Measurements from ENCODE around the gene C2CD4B. TPM values are rescaled to one million over a fixed set of nuclear protein-coding genes. Genes with fewer than 3 reads are reported as not detected.

Gene C2CD4B
- polyA plus RNA-seq, 2 of the 4 experiments (the other 2 are of a cell fraction): 0.06 to 0.63 TPM

DNA sequence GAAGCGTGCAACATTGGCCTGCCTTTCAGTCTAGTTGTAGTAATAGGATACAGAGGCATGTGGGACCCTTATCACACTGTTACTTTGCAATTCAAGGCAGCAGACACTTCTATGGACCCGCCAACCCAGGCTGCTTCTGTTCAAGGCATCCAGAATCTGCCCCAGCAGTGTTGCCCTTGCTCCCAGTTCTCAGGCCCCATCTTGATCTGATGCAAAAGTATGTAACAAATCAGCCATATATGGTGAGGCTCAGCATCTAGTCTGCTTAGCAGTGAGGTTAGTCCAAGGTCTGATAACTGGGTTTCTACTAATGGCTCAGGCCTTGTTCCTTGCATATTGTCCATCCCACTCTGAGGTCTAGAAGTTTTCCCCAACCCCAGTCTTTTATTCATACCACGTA lies 17.9 kb downstream of the C2CD4B start:
- ATAC-seq (no peak), DNase-seq (ENCODE audit: low read depth in 1 of 2, low spot score in 1 of 2) (no peak), FAIRE-seq (no peak)
- 43% methylated on average over 3 of the region's 3 CpGs for WGBS (ENCODE audit: missing lambda C conversion rate)
- TF ChIP-seq, protein P1, sequence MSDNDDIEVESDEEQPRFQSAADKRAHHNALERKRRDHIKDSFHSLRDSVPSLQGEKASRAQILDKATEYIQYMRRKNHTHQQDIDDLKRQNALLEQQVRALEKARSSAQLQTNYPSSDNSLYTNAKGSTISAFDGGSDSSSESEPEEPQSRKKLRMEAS (IDR thresholded peaks at IDR 0.05): no peak
- TF ChIP-seq, protein P2, sequence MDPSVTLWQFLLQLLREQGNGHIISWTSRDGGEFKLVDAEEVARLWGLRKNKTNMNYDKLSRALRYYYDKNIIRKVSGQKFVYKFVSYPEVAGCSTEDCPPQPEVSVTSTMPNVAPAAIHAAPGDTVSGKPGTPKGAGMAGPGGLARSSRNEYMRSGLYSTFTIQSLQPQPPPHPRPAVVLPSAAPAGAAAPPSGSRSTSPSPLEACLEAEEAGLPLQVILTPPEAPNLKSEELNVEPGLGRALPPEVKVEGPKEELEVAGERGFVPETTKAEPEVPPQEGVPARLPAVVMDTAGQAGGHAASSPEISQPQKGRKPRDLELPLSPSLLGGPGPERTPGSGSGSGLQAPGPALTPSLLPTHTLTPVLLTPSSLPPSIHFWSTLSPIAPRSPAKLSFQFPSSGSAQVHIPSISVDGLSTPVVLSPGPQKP (IDR thresholded peaks at IDR 0.05; ENCODE audit: low read depth, low read length): no peak
- TF ChIP-seq NFE2L2 (conservative IDR thresholded peaks at IDR 0.05; ENCODE audit: low read length): no peak
- TF ChIP-seq HEYL (CRISPR knock-in tag; IDR thresholded peaks at IDR 0.05): no peak
- no peak for TF ChIP-seq MAZ (IDR thresholded peaks at IDR 0.05; ENCODE audit: borderline replicate concordance, low read depth, low read length)
- no peak for TF ChIP-seq FOXS1 (CRISPR knock-in tag; IDR thresholded peaks at IDR 0.05)
- no peak for TF ChIP-seq ZSCAN20 (CRISPR knock-in tag; IDR thresholded peaks at IDR 0.05)
- no peak for TF ChIP-seq RARB (CRISPR knock-in tag; IDR thresholded peaks at IDR 0.05)
- TF ChIP-seq JUN (IDR thresholded peaks at IDR 0.05): no peak
- TF ChIP-seq HOXB5 (CRISPR knock-in tag; IDR thresholded peaks at IDR 0.05): no peak
- TF ChIP-seq, protein P3, sequence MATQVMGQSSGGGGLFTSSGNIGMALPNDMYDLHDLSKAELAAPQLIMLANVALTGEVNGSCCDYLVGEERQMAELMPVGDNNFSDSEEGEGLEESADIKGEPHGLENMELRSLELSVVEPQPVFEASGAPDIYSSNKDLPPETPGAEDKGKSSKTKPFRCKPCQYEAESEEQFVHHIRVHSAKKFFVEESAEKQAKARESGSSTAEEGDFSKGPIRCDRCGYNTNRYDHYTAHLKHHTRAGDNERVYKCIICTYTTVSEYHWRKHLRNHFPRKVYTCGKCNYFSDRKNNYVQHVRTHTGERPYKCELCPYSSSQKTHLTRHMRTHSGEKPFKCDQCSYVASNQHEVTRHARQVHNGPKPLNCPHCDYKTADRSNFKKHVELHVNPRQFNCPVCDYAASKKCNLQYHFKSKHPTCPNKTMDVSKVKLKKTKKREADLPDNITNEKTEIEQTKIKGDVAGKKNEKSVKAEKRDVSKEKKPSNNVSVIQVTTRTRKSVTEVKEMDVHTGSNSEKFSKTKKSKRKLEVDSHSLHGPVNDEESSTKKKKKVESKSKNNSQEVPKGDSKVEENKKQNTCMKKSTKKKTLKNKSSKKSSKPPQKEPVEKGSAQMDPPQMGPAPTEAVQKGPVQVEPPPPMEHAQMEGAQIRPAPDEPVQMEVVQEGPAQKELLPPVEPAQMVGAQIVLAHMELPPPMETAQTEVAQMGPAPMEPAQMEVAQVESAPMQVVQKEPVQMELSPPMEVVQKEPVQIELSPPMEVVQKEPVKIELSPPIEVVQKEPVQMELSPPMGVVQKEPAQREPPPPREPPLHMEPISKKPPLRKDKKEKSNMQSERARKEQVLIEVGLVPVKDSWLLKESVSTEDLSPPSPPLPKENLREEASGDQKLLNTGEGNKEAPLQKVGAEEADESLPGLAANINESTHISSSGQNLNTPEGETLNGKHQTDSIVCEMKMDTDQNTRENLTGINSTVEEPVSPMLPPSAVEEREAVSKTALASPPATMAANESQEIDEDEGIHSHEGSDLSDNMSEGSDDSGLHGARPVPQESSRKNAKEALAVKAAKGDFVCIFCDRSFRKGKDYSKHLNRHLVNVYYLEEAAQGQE (IDR thresholded peaks at IDR 0.05): no peak
- TF ChIP-seq CBX8 (IDR thresholded peaks at IDR 0.05): no peak
- H3K9me3 ChIP-seq: no peaks in the 10 kb centered on the region; the same call in 2 of the 3 replicates
- ChIA-PET POLR2A (no interaction called here), CTCF (interaction anchor here (1.3 kb wide), 1 partner anchor 10 kb away, joined by 3 read pairs; no protein-coding TSS in a partner anchor)
- H3K4me1 ChIP-seq: no peaks in the 10 kb centered on the region
- no peak overlapping the region for H3K4me3 ChIP-seq
- H3K27ac ChIP-seq: no peak overlapping the region
- H3K4me2 ChIP-seq: no peak overlapping the region

DNA sequence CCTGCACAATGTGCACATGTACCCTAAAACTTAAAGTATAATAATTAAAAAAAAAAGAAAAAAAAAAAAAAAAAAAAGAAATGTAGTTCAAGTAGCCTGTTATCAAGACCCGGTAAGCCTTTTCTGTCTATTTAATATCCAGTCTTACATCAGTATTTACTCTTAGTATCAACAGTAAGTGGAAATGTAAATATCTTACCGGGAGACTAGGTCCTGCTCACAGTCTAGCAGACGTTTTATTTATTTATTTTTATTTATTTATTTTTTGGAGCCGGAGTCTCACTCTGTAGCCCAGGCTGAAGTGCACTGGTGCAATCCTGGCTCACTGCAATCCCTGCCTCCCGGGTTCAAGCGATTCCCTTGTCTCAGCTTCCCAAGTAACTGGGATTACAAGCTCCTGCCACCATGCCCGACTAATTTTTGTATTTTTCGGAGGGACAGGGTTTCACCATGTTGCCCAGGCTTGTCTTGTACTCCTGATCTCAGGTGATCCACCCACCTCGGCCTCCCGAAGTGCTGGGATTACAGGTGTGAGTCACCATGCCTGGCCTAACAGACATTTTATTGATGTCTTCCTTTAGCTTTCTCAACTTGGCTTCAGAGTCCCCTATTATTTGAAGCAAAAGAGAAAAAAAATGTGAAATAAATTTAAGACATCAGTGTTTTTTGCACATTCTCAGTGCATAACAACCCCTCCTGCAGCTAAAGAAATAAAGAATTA lies 19.9 kb downstream of the C2CD4B start:
- TF ChIP-seq, protein P4, sequence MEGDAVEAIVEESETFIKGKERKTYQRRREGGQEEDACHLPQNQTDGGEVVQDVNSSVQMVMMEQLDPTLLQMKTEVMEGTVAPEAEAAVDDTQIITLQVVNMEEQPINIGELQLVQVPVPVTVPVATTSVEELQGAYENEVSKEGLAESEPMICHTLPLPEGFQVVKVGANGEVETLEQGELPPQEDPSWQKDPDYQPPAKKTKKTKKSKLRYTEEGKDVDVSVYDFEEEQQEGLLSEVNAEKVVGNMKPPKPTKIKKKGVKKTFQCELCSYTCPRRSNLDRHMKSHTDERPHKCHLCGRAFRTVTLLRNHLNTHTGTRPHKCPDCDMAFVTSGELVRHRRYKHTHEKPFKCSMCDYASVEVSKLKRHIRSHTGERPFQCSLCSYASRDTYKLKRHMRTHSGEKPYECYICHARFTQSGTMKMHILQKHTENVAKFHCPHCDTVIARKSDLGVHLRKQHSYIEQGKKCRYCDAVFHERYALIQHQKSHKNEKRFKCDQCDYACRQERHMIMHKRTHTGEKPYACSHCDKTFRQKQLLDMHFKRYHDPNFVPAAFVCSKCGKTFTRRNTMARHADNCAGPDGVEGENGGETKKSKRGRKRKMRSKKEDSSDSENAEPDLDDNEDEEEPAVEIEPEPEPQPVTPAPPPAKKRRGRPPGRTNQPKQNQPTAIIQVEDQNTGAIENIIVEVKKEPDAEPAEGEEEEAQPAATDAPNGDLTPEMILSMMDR (IDR thresholded peaks at IDR 0.05): no peak
- TF ChIP-seq FOSB (CRISPR knock-in tag; IDR thresholded peaks at IDR 0.05): no peak
- no peak for TF ChIP-seq CHD2 (IDR thresholded peaks at IDR 0.05; ENCODE audit: low read length, partially characterized antibody)
- TF ChIP-seq, protein P5, sequence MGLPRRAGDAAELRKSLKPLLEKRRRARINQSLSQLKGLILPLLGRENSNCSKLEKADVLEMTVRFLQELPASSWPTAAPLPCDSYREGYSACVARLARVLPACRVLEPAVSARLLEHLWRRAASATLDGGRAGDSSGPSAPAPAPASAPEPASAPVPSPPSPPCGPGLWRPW (IDR thresholded peaks at IDR 0.05): no peak
- no peak for TF ChIP-seq CBX2 (IDR thresholded peaks at IDR 0.05; ENCODE audit: borderline replicate concordance, low read depth)
- no peak for TF ChIP-seq NPAS2 (CRISPR knock-in tag; IDR thresholded peaks at IDR 0.05; ENCODE audit: borderline replicate concordance)
- no peak for TF ChIP-seq TP53 (CRISPR knock-in tag; IDR thresholded peaks at IDR 0.05)
- TF ChIP-seq EHMT2 (IDR thresholded peaks at IDR 0.05; ENCODE audit: low read depth): no peak
- TF ChIP-seq JUNB (IDR thresholded peaks at IDR 0.05): no peak
- no peak for TF ChIP-seq RARB (CRISPR knock-in tag; IDR thresholded peaks at IDR 0.05)
- TF ChIP-seq BHLHE40 (IDR thresholded peaks at IDR 0.05; ENCODE audit: low read depth, low read length): no peak
- TF ChIP-seq RFX5 (IDR thresholded peaks at IDR 0.05): no peak
- TF ChIP-seq, protein P6, sequence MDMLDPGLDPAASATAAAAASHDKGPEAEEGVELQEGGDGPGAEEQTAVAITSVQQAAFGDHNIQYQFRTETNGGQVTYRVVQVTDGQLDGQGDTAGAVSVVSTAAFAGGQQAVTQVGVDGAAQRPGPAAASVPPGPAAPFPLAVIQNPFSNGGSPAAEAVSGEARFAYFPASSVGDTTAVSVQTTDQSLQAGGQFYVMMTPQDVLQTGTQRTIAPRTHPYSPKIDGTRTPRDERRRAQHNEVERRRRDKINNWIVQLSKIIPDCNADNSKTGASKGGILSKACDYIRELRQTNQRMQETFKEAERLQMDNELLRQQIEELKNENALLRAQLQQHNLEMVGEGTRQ (IDR thresholded peaks at IDR 0.05): no peak
- no peak for TF ChIP-seq NR3C1 (IDR thresholded peaks at IDR 0.05)
- TF ChIP-seq, protein P7, sequence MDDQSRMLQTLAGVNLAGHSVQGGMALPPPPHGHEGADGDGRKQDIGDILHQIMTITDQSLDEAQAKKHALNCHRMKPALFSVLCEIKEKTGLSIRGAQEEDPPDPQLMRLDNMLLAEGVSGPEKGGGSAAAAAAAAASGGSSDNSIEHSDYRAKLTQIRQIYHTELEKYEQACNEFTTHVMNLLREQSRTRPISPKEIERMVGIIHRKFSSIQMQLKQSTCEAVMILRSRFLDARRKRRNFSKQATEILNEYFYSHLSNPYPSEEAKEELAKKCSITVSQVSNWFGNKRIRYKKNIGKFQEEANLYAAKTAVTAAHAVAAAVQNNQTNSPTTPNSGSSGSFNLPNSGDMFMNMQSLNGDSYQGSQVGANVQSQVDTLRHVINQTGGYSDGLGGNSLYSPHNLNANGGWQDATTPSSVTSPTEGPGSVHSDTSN (IDR thresholded peaks at IDR 0.05): no peak
- no peak for TF ChIP-seq SMC3 (IDR thresholded peaks at IDR 0.05)
- TF ChIP-seq CEBPB (IDR thresholded peaks at IDR 0.05): no peak
- DNase-seq (ENCODE audit: low read depth in 1 of 2, low spot score in 1 of 2) (no peak), FAIRE-seq (no peak), ATAC-seq (no peak)
- POLR2A ChIA-PET: interaction anchor here (0.7 kb wide), 1 partner anchor 8 kb away, joined by 3 read pairs; no protein-coding TSS in a partner anchor
- H3K4me1 ChIP-seq: no peaks in the 10 kb centered on the region
- no peaks in the 10 kb centered on the region; the same call in 2 of the 3 replicates for H3K9me3 ChIP-seq
- H3K27ac ChIP-seq: no peak overlapping the region
- no peak overlapping the region for H3K4me2 ChIP-seq
- H3K4me3 ChIP-seq: no peak overlapping the region
- 33% methylated on average over 10 of the region's 10 CpGs for WGBS (ENCODE audit: missing lambda C conversion rate)
- CTCF ChIA-PET: interaction anchor here (0.6 to 1.5 kb wide), 3 partner anchors 10 to 77 kb away, joined by 3 to 4 read pairs (median 3); no protein-coding TSS in a partner anchor

Data from A549 (cell line).